Uterus (tissue), 2 donors: ENCODE results near the gene SETX.

Experiments used
- CTCF ChIP-seq, 4 experiments: fragments of 200-600 bp in 2 of 4; fragments of 450-650 bp in 2 of 4; sonication (generic) in 2 of 4; IDR thresholded peaks; one replicate each; pipeline ENCODE4 v1.5.1; 2016 to 2019; ENCODE audit warnings: antibody characterized with exemption in 4 of 4, mild to moderate bottlenecking in 2 of 4, moderate library complexity in 1 of 4
- POLR2A ChIP-seq, 2 donors: fragments of 450-650 bp; IDR thresholded peaks; one replicate each; pipeline ENCODE4 v1.6.1; 2016; ENCODE audit warnings: antibody characterized with exemption in 2 of 2, mild to moderate bottlenecking in 1 of 2, moderate library complexity in 1 of 2

GRCh38 chr9:132372177-132373095, 17.6 kb upstream of the SETX start:
- TF ChIP-seq CTCF (IDR thresholded peaks at IDR 0.05): no peak
- TF ChIP-seq POLR2A (IDR thresholded peaks at IDR 0.05): no peak
